ENCODE data around the gene TMEM179. TPM values are rescaled to one million over a fixed set of nuclear protein-coding genes. Genes with fewer than 3 reads are reported as not detected.
A peak's percentile ranks its signal among the peaks of the same experiment; 100 is the strongest.

Gene TMEM179
- total RNA-seq, 1 donor from 2014 or later, result not detected

GRCh38 chr14:104568620-104569019, 36.0 kb downstream of the TMEM179 start:
- H3K27me3 ChIP-seq, result peaks cover 40% of the 10 kb centered on the region
- H3K36me3 ChIP-seq, result no peaks in the 10 kb centered on the region
- DNase-seq (no peak), ATAC-seq (no peak)
- H3K27ac ChIP-seq, result no peak overlapping the region
- no peak for TF ChIP-seq CTCF (IDR thresholded peaks at IDR 0.05)
- no peak overlapping the region for H3K4me3 ChIP-seq
- H3K9me3 ChIP-seq, result no peaks in the 10 kb centered on the region
- intact Hi-C loops (cut with DNase I), result loop anchor here (10.0 kb wide), 1 partner anchor 434 kb away; the partner anchor contains the start of gene KIF26A
- H3K4me1 ChIP-seq, result no peaks in the 10 kb centered on the region

GRCh38 chr14:104567957-104568225, 36.7 kb downstream of the TMEM179 start:
- intact Hi-C loops (cut with DNase I), result loop anchor here (10.0 kb wide), 1 partner anchor 433 kb away; the partner anchor contains the start of gene KIF26A
- Histone ChIP-seq H3K4me1 (no peaks in the 10 kb centered on the region), H3K4me3 (no peak overlapping the region), H3K9me3 (no peaks in the 10 kb centered on the region), H3K27ac (no peak overlapping the region), H3K27me3 (peaks cover 40% of the 10 kb centered on the region), H3K36me3 (no peaks in the 10 kb centered on the region)
- no peak for ATAC-seq
- no peak for DNase-seq
- TF ChIP-seq CTCF (IDR thresholded peaks at IDR 0.05), result no peak

GRCh38 chr14:104567141-104567956, 37.2 kb downstream of the TMEM179 start:
- TF ChIP-seq CTCF (IDR thresholded peaks at IDR 0.05), result no peak
- Histone ChIP-seq H3K27me3 (peaks cover 40% of the 10 kb centered on the region), H3K4me1 (no peaks in the 10 kb centered on the region), H3K9me3 (no peaks in the 10 kb centered on the region), H3K27ac (no peak overlapping the region), H3K4me3 (no peak overlapping the region), H3K36me3 (no peaks in the 10 kb centered on the region)
- intact Hi-C loops (cut with DNase I), result loop anchor here (10.0 kb wide), 1 partner anchor 433 kb away; the partner anchor contains the start of gene KIF26A
- DNase-seq, result no peak
- no peak for ATAC-seq

GRCh38 chr14:104564744-104565679, 39.6 kb downstream of the TMEM179 start:
- no peak overlapping the region for H3K27ac ChIP-seq
- H3K27me3 ChIP-seq, result peaks cover 40% of the 10 kb centered on the region
- intact Hi-C loops (cut with DNase I), result loop anchor here (10.0 kb wide), 1 partner anchor 430 kb away; the partner anchor contains the start of gene KIF26A
- ATAC-seq (no peak), DNase-seq (no peak)
- no peak overlapping the region for H3K4me3 ChIP-seq
- no peak for TF ChIP-seq CTCF (IDR thresholded peaks at IDR 0.05)
- no peaks in the 10 kb centered on the region for H3K4me1 ChIP-seq
- H3K36me3 ChIP-seq, result no peaks in the 10 kb centered on the region
- H3K9me3 ChIP-seq, result no peaks in the 10 kb centered on the region

GRCh38 chr14:104563742-104564615, 40.6 kb downstream of the TMEM179 start:
- H3K27me3 ChIP-seq, result peaks cover 40% of the 10 kb centered on the region
- peak; percentile 85 for DNase-seq

More at GRCh38 chr14:104563742-104564615, 40.6 kb downstream of the TMEM179 start:
- TF ChIP-seq CTCF (IDR thresholded peaks at IDR 0.05), result peak; percentile 76
- H3K9me3 ChIP-seq, result no peaks in the 10 kb centered on the region
- no peaks in the 10 kb centered on the region for H3K36me3 ChIP-seq
- no peak overlapping the region for H3K4me3 ChIP-seq
- peak; percentile 72 for ATAC-seq
- H3K4me1 ChIP-seq, result no peaks in the 10 kb centered on the region
- H3K27ac ChIP-seq, result no peak overlapping the region
- intact Hi-C loops (cut with DNase I), result loop anchor here (10.0 kb wide), 1 partner anchor 429 kb away; the partner anchor contains the start of gene KIF26A

Measured in upper lobe of right lung (tissue), 1 donor.